ENCODE results near the gene GNAO1.

GNAO1 gene

DNA sequence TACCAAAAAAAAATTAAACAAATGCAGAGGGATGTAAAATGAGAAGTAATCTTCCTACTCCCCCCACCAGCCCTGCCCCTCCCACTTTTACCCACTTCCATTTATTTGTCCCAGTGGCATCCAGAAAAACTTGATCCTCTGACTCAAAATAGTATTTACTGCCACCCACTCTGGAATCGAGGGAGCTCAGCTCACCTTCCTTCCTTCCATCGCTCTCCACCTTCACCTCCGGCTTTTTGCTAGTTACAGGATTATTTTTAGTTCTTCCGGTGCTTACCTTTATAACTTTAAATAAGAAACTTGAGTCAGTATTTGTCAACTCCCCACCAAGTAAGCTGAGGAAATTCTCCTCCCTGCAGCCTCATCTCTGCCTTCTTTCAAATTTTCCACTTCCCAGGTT lies 139.2 kb downstream of the GNAO1 start:
- no peaks in the 10 kb centered on the region for H3K4me1 Mint-ChIP-seq
- H3K36me3 Mint-ChIP-seq (ENCODE audit: low read depth): no peaks in the 10 kb centered on the region
- H3K27me3 Mint-ChIP-seq (ENCODE audit: low read depth): peaks cover 4% of the 10 kb centered on the region
- TF ChIP-seq, protein P1, sequence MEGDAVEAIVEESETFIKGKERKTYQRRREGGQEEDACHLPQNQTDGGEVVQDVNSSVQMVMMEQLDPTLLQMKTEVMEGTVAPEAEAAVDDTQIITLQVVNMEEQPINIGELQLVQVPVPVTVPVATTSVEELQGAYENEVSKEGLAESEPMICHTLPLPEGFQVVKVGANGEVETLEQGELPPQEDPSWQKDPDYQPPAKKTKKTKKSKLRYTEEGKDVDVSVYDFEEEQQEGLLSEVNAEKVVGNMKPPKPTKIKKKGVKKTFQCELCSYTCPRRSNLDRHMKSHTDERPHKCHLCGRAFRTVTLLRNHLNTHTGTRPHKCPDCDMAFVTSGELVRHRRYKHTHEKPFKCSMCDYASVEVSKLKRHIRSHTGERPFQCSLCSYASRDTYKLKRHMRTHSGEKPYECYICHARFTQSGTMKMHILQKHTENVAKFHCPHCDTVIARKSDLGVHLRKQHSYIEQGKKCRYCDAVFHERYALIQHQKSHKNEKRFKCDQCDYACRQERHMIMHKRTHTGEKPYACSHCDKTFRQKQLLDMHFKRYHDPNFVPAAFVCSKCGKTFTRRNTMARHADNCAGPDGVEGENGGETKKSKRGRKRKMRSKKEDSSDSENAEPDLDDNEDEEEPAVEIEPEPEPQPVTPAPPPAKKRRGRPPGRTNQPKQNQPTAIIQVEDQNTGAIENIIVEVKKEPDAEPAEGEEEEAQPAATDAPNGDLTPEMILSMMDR (IDR thresholded peaks at IDR 0.05; ENCODE audit: unreplicated experiment in 3 of 3): no peak
- no peak overlapping the region for H3K27ac Mint-ChIP-seq
- H3K4me3 Mint-ChIP-seq: no peak overlapping the region
- no peaks in the 10 kb centered on the region for H3K9me3 Mint-ChIP-seq

DNA sequence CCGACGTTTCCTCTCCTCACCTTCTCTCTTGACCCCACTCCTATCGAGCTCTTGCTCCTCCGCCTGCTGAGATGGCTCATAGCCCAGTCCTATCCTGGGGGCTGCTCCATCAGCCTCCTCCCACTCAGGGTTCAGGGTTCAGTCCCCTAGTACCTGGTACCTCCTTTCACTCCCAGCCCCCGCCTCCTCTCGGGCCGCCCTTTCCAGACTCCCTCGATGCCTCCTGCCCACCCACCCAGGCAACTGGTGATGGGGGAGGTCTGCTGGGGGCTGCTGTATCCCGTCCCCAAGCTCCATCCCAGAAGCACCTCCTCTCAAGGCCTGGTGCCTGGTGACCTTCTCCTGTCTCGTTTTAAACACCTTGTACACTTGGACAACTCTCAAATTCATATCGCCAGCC lies 140.1 kb downstream of the GNAO1 start:
- no peaks in the 10 kb centered on the region for H3K9me3 Mint-ChIP-seq

DNA sequence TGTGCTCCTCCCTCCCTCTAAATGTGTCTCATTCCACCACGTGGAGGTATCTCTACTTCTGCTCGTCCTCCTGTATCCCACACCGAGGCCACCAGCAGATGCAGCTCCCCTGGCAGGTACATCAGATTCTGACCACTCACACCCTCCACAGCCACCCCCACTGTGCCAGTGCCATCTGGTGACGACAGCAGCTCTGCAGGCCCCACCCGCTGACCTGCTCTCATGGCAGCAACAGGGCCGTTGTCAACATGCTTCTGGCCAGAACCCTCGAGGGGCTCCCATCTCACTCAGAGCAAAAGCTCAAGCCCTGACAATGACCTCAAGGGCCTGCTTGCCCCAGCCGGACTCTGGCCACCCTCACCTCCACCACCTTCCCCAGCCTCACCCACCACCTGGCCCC lies 140.6 kb downstream of the GNAO1 start:
- Mint-ChIP-seq H3K27me3 (ENCODE audit: low read depth) (peaks cover 4% of the 10 kb centered on the region), H3K9me3 (no peaks in the 10 kb centered on the region), H3K36me3 (ENCODE audit: low read depth) (no peaks in the 10 kb centered on the region), H3K4me1 (no peaks in the 10 kb centered on the region), H3K4me3 (no peak overlapping the region), H3K27ac (no peak overlapping the region)
- TF ChIP-seq, protein P1 (IDR thresholded peaks at IDR 0.05; ENCODE audit: unreplicated experiment in 3 of 3): no peak

More for the DNA sequence above, 140.1 kb downstream of the GNAO1 start:
- Mint-ChIP-seq H3K27ac (no peak overlapping the region), H3K27me3 (ENCODE audit: low read depth) (peaks cover 4% of the 10 kb centered on the region), H3K4me1 (no peaks in the 10 kb centered on the region), H3K36me3 (ENCODE audit: low read depth) (no peaks in the 10 kb centered on the region), H3K4me3 (no peak overlapping the region)
- TF ChIP-seq, protein P1 (IDR thresholded peaks at IDR 0.05; ENCODE audit: unreplicated experiment in 3 of 3): no peak

DNA sequence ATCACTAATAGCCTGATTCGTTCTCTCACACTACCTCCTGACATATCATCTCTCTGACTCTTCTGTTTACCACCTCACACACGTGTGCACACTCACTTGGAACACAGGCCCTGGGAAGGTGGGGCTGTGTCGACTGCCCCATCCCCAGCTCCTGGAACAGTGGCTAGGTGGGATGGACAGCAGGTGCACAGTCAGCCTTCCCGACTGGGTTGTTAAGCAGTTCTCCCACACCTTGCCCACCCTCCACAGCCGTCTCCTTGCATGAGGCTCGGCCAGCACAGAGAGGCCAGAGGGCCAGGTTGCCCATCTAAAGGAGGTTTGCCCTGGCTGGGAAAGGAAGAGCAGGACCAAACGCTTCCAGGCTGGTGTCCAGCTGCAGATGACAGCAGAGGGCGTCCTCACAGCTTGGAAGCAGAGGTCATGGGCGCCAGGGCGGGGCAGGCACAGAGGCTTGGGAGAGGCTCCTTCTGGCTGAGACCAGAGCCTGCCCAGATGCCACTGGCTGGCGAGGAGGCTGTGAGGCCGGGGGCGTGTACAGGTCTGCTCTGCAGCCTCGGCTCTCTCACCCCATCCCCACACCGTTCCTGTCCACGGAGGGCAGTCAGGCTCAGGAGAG lies 141.3 kb downstream of the GNAO1 start:
- no peak overlapping the region for H3K4me3 Mint-ChIP-seq
- H3K4me1 Mint-ChIP-seq: no peaks in the 10 kb centered on the region
- TF ChIP-seq, protein P1 (IDR thresholded peaks at IDR 0.05; ENCODE audit: unreplicated experiment in 3 of 3): peak in 2 of 3 experiments; percentile 24 to 50
- no peaks in the 10 kb centered on the region for H3K9me3 Mint-ChIP-seq
- H3K36me3 Mint-ChIP-seq (ENCODE audit: low read depth): no peaks in the 10 kb centered on the region
- H3K27ac Mint-ChIP-seq: no peak overlapping the region
- peaks cover 4% of the 10 kb centered on the region for H3K27me3 Mint-ChIP-seq (ENCODE audit: low read depth)

DNA sequence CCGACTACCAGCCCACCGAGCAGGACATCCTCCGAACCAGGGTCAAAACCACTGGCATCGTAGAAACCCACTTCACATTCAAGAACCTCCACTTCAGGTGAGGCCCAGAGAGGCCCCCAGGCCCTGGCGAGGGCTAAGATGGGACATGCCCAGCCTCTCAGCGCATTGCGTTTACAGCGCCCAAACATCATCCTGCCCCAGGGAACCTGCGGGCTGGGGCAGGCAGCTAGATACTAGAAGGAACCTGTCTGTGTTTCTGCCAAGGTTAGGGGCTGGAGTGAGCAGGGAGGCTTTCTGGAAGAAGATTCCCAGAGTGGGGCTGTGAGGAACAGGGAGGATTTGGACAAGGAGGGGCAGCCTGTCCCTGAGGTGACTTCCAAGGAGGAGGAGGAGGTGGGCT lies 143.5 kb downstream of the GNAO1 start:
- Mint-ChIP-seq H3K4me1 (no peaks in the 10 kb centered on the region), H3K27me3 (ENCODE audit: low read depth) (peaks cover 6% of the 10 kb centered on the region), H3K4me3 (no peak overlapping the region), H3K27ac (no peak overlapping the region), H3K36me3 (ENCODE audit: low read depth) (no peaks in the 10 kb centered on the region), H3K9me3 (no peaks in the 10 kb centered on the region)
- TF ChIP-seq, protein P1 (IDR thresholded peaks at IDR 0.05; ENCODE audit: unreplicated experiment in 3 of 3): no peak

DNA sequence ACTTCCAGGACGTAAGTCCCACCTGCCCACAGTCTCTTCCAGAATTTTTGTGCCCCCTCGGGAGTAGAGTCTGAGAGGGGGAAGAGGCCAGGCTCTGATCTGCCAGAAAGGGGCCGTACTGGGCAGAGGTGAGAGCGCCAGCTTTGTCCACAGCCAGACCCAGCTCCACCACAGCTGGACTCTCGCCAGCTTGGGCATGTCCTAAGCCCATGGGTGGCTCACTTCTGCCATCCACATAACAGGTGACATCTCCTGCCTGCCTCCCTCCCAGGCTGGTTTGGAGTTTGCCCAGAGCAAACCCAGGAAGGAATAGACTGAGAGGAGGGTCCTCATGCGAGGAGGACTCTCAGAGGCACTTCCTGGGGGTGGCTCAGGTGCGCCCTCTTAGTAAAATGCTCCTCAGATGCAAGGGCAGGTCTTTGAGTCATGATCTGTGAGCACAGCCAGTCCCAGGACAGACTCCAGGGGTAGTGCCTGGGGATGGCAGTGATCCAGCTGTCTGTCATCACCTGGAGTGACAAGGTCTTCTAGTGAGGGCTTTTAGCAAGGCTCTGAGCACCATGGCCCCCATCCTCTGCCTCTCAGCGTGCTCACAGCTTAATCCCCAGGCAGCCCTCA lies 144.9 kb downstream of the GNAO1 start:
- Mint-ChIP-seq H3K27me3 (ENCODE audit: low read depth) (peaks cover 8% of the 10 kb centered on the region), H3K4me3 (no peak overlapping the region), H3K4me1 (no peaks in the 10 kb centered on the region), H3K27ac (no peak overlapping the region), H3K9me3 (no peaks in the 10 kb centered on the region), H3K36me3 (ENCODE audit: low read depth) (no peaks in the 10 kb centered on the region)
- TF ChIP-seq, protein P1 (IDR thresholded peaks at IDR 0.05; ENCODE audit: unreplicated experiment in 3 of 3): no peak
